ENCODE measurements around the gene IGF2.

DNA sequence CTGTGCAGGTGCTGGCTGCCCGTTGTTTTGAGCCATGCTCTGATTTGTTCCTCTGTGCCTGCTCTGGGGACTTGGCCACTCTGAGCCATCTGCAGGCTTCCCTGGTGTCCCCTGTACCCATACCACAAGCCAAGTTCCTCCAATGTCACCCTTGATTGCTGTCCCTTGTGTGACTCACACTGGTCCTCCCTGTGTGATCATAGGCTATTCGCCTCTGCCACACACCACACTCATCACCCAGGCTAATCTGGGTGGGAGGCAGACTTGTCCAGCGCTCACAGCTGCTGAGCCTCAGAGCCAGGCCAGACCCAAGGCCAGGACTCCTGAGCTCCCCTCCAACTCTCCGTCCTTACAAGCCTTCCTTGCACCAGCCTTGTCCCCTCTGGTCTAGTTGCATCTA, 31.7 kb downstream of the IGF2 start:
- TF ChIP-seq POLR2A (IDR thresholded peaks at IDR 0.05; ENCODE audit: low read depth, low read length) (no peak), POLR2AphosphoS5 (IDR thresholded peaks at IDR 0.05; ENCODE audit: low read depth, low read length) (no peak)

All from GM12892 (cell line).